ENCODE results near the gene PDE6B.

Gene PDE6B

DNA sequence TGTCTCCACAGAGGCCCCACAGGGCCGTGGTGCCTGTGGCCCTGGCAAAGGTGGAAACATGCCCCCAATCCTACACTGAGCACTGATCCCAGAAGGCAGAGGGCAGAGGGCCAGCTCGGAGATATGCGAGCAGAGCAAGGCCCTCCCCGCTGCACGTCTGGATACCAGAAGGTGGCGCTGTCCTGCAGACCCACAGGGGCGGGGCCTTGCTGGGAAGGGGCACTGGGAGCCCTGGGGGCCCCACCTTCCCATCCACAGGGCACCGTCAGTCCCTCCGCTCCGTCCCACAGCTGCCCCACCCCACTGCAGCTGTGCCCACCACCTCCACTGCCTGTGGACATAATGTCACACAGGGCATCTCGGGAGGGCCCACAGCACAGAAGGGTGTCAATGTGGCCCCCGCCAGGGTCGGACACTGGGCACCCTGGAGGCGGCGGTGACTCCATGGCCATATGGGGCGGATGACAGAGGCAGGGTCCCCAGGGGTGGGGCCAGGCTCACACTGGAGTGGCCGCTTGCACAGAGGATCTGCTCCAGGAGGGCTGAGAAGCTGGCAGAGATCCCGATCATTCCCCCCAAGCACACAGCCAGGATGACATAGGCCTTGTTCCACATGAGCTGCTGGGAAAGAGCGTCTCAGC is 58.7 kb downstream of the PDE6B start:
- peak; percentile 72 for DNase-seq (ENCODE audit: low read depth)
- no peak overlapping the region for H3K4me3 ChIP-seq (ENCODE audit: low read length)

DNA sequence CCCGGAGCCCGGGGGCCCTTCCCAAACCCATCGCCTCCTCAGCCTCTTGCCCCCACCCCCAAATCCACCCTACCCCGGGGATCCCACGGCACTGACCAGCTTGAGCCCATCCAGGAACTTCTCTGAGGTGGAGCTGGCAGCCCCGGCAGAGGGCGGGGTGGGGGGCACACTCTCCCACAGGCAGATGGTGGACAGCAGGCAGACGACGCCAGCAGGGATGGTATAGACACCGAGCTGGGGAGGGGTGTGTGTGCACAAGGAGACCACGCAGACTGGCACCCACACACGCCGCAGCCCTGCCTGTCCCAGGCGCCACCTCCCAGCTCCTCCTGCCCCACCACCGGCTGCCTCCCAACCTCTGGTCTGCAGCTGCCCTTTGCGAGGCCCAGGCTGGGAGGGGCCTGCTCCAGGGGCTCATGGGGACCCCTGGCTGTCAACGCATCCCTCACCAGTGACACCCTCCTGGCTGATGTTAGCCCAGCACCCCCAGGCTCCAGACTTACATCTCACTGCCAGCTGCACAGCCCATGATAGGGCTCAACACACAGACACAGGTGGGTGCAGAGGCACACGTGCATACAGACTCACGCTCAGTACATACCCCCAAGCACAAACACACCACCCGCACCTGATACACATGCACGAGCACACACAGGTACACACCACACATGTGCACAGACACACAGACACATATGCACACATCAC is 59.4 kb downstream of the PDE6B start:
- no peak for DNase-seq (ENCODE audit: low read depth)
- H3K4me3 ChIP-seq (ENCODE audit: low read length) = no peak overlapping the region
- TF ChIP-seq, protein P1, sequence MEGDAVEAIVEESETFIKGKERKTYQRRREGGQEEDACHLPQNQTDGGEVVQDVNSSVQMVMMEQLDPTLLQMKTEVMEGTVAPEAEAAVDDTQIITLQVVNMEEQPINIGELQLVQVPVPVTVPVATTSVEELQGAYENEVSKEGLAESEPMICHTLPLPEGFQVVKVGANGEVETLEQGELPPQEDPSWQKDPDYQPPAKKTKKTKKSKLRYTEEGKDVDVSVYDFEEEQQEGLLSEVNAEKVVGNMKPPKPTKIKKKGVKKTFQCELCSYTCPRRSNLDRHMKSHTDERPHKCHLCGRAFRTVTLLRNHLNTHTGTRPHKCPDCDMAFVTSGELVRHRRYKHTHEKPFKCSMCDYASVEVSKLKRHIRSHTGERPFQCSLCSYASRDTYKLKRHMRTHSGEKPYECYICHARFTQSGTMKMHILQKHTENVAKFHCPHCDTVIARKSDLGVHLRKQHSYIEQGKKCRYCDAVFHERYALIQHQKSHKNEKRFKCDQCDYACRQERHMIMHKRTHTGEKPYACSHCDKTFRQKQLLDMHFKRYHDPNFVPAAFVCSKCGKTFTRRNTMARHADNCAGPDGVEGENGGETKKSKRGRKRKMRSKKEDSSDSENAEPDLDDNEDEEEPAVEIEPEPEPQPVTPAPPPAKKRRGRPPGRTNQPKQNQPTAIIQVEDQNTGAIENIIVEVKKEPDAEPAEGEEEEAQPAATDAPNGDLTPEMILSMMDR (IDR thresholded peaks at IDR 0.05; ENCODE audit: insufficient read depth, low read depth, low read length, missing control alignments) = no peak

More for the DNA sequence above, 58.7 kb downstream of the PDE6B start:
- TF ChIP-seq, protein P1 (IDR thresholded peaks at IDR 0.05; ENCODE audit: insufficient read depth, low read depth, low read length, missing control alignments) = peak; percentile 73

DNA sequence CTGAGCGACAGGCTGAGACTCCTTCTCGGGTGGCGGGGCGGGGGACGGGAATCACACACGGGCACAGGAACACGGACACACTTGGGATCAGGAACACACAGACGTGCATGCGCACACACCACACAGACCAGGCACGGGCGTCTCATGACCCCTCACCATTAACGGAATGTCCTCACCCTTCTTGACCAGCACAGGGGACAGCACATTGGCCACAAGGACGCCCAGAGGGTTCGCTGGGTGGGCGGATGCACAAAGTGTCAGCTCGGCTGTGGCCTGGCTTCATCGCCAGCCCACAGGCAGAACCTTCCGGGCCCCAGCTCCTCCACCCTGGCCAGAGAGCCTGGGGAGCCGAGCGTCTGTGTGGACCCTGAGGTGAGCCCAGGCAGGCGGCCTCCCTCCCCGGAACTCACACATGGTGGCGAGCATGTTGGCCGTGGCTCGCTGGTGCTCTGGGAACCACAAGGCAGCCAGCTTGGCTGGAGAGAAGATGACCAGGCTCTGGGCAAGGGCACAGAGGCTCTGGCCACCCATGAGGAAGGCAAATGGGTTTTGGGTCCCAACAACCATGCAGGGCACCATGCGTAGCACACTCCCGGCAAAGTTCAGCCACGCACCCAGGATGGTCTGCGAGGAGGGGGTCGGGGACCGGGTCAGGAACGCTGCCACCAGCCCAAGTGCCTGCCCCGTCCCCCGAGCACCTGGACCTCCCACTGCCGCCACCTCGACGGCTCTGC is 60.5 kb downstream of the PDE6B start:
- no peak overlapping the region for H3K4me3 ChIP-seq (ENCODE audit: low read length)
- no peak for DNase-seq (ENCODE audit: low read depth)
- TF ChIP-seq, protein P1 (IDR thresholded peaks at IDR 0.05; ENCODE audit: insufficient read depth, low read depth, low read length, missing control alignments) = no peak

DNA sequence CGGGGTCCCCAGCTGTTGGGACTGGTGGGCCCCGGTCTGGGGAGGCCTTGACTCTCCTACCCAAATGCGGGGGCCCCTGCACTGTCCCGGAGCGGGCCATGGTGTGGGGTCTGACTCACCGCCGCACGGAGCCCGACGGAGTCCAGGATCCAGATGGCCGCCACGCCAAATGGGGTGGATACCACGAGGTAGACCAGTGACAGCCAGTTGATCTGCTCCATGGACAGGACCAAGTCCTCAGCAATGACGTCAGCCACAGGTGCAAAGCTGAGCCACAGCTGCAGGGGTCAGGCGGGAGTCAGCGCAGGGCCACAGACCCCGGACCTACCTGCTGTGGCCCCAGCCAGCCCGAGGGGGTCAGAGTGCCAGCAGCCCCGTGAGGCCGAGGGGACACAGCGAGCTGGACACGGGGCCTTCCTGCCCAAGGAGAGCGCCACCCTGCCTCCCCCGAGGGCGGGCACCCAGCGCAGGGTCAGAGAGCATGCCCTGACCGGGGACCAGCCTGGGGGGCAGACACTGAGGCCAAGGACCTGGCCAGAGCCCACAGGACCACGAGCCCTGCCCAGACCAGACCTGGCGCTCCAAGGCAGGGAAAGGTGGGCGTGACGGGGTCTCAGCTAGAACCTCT is 61.2 kb downstream of the PDE6B start:
- TF ChIP-seq, protein P1 (IDR thresholded peaks at IDR 0.05; ENCODE audit: insufficient read depth, low read depth, low read length, missing control alignments) = no peak
- no peak for DNase-seq (ENCODE audit: low read depth)
- H3K4me3 ChIP-seq (ENCODE audit: low read length) = no peak overlapping the region

DNA sequence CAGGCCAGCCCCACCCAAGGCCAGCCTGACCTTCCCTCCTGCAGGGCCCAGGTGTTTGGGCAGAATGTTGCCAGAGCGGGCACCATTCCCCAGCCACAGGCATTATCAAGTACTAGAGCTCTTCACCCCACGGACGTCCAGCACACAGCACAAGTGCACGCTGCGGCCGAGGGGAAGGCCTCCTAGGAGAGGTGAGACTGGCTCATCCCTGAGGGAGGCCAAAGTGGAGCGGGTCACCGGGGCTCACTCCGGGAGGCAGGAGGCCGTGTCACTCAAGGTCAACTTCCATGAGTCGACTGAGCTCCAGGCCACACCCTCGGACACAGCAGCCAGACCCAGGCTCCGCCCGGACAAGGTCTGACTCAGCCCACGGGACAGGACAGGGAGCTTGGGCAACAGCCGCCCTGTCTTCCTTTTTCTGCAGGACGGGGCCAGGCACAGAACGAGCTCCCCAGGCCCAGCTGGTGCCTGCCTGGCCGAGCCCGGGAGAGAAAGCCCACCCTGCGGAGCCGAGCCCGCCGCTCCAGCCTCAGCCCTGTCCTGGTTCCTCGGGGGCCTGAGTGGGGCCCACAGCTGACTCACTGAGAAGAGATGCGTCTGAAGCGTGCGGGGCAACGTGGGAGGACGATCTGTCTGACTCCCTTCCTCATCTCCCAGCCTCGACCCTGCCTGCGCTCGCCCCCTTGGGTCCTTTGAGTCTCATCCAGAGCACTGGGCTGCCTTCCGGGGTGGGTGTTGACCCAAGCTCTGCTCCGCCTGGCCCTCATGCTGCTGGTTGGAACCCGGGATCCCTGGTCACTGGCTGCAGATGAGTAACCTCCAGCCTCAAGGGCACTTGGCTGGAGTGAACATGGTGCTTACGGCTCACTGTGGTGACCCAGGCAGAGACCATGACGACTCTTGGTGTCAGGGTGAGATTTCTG is 61.9 kb downstream of the PDE6B start:
- no peak overlapping the region for H3K4me3 ChIP-seq (ENCODE audit: low read length)
- DNase-seq (ENCODE audit: low read depth) = peak; percentile 87
- TF ChIP-seq, protein P1 (IDR thresholded peaks at IDR 0.05; ENCODE audit: insufficient read depth, low read depth, low read length, missing control alignments) = no peak

Data from epithelial cell of esophagus (primary cell).